ENCODE data around the gene MT3.

Gene MT3

DNA sequence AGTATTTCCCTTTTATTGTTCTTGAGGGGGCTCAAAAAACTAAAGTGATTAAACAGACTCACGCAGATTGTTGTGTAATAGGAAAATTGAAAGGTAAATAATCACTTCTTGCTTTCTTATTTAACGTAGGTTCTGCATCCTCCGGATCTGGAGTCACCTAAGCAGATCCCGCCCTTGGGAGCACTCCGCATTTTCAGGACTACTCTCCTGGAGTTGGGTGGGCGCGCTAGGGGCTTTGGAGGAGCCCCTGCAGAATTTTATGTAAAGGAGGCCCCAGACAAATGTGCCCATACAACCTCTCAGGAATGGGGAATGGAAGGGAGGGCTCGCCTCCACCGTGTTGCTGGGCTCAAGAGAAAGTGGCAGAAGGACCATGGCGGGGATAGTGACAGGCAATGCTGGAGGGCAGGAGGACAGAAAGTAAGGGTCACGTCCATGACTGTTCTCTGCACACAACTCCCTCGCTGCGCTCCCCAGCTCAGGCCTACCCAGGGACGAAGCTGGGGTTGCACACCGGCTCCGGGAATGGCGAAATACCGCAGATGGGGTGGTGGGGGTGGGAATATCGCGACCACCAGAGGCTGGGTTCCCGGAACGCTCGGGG, 27.4 kb downstream of the MT3 start:
- Histone ChIP-seq H3K9me3 (ENCODE audit: control insufficient read depth, insufficient read depth, low read depth, low read length) (no peaks in the 10 kb centered on the region), H3K4me3 (ENCODE audit: low read depth, low read length) (no peak overlapping the region), H3K36me3 (ENCODE audit: control insufficient read depth in 2 of 2, insufficient read depth in 1 of 2, low read length in 2 of 2) (no peaks in the 10 kb centered on the region), H3K4me1 (ENCODE audit: control insufficient read depth, insufficient read depth, low read length) (no peaks in the 10 kb centered on the region), H3K27ac (ENCODE audit: extremely low read depth, low read depth, low read length) (no peak overlapping the region)
- TF ChIP-seq ZNF354C (tag by site-specific recombination; IDR thresholded peaks at IDR 0.05; ENCODE audit: borderline replicate concordance, low read depth) = no peak
- POLR2A ChIA-PET = no interaction called here
- CTCF ChIA-PET = no interaction called here

DNA sequence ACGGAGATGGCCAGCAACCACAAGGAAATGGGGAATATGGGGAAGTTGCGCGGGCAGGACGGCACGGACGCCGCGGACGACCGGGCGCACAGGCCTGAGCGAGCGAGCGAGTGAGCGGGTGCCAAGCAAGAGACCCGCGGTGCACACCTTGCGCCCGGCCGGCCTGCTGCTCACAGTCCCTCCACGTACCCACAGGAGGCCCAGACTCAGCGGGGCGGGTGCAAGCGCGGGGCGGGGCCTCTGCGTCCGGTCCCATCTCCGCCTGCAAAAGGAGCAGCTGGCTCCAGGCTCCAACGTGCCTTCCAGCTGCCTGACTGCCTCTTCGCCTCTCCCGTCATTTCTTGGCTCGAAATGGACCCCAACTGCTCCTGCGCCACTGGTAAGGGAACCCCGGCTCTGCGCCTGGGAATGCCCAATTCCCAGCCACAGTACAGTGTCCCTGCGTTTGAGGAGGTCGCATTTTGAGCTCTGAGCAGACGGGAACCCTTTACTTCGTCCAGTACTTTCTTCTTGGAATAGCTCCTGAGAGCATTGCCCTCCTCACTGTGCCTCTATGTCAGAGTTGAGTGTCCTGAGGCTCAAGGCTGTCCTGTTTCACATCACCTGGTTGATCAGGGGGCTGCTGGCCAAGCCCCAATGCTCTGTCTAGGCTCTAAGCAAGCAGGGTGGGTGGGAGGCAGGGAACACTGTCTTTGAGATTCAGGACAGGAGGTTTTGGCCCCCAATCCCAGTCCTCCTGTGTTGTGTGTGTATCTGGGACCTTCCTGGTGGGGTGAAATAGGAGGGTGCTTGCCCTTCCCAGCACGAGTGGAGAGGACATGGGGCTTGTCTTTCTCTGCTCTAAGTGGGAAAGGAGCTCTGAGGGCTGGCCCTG, 28.1 kb downstream of the MT3 start:
- H3K27ac ChIP-seq (ENCODE audit: extremely low read depth, low read depth, low read length) = no peak overlapping the region
- H3K36me3 ChIP-seq (ENCODE audit: control insufficient read depth in 2 of 2, insufficient read depth in 1 of 2, low read length in 2 of 2) = no peaks in the 10 kb centered on the region
- ChIA-PET POLR2A (interaction anchor here (1.4 kb wide), 1 partner anchor 8 kb away, joined by 3 read pairs; no protein-coding TSS in a partner anchor), CTCF (interaction anchor here (0.5 to 0.6 kb wide), 2 partner anchors 9 to 51 kb away, joined by 3 to 4 read pairs; no protein-coding TSS in a partner anchor)
- no peaks in the 10 kb centered on the region for H3K4me1 ChIP-seq (ENCODE audit: control insufficient read depth, insufficient read depth, low read length)
- TF ChIP-seq ZNF791 (tag by site-specific recombination; IDR thresholded peaks at IDR 0.05) = no peak
- no peak for TF ChIP-seq ZNF114 (tag by site-specific recombination; IDR thresholded peaks at IDR 0.05)
- TF ChIP-seq KLF10 (tag by site-specific recombination; IDR thresholded peaks at IDR 0.05) = no peak
- no peak for TF ChIP-seq TRIM28 (IDR thresholded peaks at IDR 0.05; ENCODE audit: borderline replicate concordance, low read length)
- TF ChIP-seq ZNF660 (tag by site-specific recombination; IDR thresholded peaks at IDR 0.05) = no peak
- TF ChIP-seq HOXA7 (CRISPR knock-in tag; IDR thresholded peaks at IDR 0.05; ENCODE audit: borderline replicate concordance) = no peak
- TF ChIP-seq, protein P1, sequence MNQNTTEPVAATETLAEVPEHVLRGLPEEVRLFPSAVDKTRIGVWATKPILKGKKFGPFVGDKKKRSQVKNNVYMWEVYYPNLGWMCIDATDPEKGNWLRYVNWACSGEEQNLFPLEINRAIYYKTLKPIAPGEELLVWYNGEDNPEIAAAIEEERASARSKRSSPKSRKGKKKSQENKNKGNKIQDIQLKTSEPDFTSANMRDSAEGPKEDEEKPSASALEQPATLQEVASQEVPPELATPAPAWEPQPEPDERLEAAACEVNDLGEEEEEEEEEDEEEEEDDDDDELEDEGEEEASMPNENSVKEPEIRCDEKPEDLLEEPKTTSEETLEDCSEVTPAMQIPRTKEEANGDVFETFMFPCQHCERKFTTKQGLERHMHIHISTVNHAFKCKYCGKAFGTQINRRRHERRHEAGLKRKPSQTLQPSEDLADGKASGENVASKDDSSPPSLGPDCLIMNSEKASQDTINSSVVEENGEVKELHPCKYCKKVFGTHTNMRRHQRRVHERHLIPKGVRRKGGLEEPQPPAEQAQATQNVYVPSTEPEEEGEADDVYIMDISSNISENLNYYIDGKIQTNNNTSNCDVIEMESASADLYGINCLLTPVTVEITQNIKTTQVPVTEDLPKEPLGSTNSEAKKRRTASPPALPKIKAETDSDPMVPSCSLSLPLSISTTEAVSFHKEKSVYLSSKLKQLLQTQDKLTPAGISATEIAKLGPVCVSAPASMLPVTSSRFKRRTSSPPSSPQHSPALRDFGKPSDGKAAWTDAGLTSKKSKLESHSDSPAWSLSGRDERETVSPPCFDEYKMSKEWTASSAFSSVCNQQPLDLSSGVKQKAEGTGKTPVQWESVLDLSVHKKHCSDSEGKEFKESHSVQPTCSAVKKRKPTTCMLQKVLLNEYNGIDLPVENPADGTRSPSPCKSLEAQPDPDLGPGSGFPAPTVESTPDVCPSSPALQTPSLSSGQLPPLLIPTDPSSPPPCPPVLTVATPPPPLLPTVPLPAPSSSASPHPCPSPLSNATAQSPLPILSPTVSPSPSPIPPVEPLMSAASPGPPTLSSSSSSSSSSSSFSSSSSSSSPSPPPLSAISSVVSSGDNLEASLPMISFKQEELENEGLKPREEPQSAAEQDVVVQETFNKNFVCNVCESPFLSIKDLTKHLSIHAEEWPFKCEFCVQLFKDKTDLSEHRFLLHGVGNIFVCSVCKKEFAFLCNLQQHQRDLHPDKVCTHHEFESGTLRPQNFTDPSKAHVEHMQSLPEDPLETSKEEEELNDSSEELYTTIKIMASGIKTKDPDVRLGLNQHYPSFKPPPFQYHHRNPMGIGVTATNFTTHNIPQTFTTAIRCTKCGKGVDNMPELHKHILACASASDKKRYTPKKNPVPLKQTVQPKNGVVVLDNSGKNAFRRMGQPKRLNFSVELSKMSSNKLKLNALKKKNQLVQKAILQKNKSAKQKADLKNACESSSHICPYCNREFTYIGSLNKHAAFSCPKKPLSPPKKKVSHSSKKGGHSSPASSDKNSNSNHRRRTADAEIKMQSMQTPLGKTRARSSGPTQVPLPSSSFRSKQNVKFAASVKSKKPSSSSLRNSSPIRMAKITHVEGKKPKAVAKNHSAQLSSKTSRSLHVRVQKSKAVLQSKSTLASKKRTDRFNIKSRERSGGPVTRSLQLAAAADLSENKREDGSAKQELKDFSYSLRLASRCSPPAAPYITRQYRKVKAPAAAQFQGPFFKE (tag by site-specific recombination; IDR thresholded peaks at IDR 0.05; ENCODE audit: borderline replicate concordance) = no peak
- no peaks in the 10 kb centered on the region for H3K9me3 ChIP-seq (ENCODE audit: control insufficient read depth, insufficient read depth, low read depth, low read length)
- H3K4me3 ChIP-seq (ENCODE audit: low read depth, low read length) = no peak overlapping the region

DNA sequence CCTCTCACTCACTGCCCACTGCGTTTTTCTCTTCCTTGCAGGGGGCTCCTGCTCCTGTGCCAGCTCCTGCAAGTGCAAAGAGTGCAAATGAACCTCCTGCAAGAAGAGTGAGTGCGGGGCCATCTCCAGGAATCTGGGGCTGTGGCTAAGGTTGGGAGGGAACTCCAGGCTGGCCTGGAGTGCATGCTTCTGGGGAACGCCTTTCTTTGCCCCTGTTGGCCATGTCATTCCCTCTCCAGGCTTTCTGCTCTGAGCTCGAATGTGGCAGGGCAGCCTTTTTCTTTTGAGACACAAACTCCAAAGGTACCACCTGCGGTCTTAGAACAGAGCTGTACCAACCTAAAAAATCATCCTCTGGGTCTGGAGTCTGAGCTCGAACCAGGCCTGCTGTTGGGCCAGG, 28.8 kb downstream of the MT3 start:
- POLR2A ChIA-PET = interaction anchor here (1.4 kb wide), 1 partner anchor 9 kb away, joined by 3 read pairs; no protein-coding TSS in a partner anchor
- Histone ChIP-seq H3K9me3 (ENCODE audit: control insufficient read depth, insufficient read depth, low read depth, low read length) (no peaks in the 10 kb centered on the region), H3K4me3 (ENCODE audit: low read depth, low read length) (no peak overlapping the region), H3K36me3 (ENCODE audit: control insufficient read depth in 2 of 2, insufficient read depth in 1 of 2, low read length in 2 of 2) (no peaks in the 10 kb centered on the region), H3K27ac (ENCODE audit: extremely low read depth, low read depth, low read length) (no peak overlapping the region), H3K4me1 (ENCODE audit: control insufficient read depth, insufficient read depth, low read length) (no peaks in the 10 kb centered on the region)
- CTCF ChIA-PET = interaction anchor here (0.6 kb wide), 1 partner anchor 8 kb away, joined by 4 read pairs; no protein-coding TSS in a partner anchor
- no peak for TF ChIP-seq ZNF830 (tag by site-specific recombination; IDR thresholded peaks at IDR 0.05; ENCODE audit: low read depth)
- no peak for TF ChIP-seq ZNF169 (tag by site-specific recombination; IDR thresholded peaks at IDR 0.05)
- no peak for TF ChIP-seq ZNF677 (tag by site-specific recombination; IDR thresholded peaks at IDR 0.05)
- no peak for TF ChIP-seq ZNF549 (tag by site-specific recombination; IDR thresholded peaks at IDR 0.05)
- TF ChIP-seq, protein P2, sequence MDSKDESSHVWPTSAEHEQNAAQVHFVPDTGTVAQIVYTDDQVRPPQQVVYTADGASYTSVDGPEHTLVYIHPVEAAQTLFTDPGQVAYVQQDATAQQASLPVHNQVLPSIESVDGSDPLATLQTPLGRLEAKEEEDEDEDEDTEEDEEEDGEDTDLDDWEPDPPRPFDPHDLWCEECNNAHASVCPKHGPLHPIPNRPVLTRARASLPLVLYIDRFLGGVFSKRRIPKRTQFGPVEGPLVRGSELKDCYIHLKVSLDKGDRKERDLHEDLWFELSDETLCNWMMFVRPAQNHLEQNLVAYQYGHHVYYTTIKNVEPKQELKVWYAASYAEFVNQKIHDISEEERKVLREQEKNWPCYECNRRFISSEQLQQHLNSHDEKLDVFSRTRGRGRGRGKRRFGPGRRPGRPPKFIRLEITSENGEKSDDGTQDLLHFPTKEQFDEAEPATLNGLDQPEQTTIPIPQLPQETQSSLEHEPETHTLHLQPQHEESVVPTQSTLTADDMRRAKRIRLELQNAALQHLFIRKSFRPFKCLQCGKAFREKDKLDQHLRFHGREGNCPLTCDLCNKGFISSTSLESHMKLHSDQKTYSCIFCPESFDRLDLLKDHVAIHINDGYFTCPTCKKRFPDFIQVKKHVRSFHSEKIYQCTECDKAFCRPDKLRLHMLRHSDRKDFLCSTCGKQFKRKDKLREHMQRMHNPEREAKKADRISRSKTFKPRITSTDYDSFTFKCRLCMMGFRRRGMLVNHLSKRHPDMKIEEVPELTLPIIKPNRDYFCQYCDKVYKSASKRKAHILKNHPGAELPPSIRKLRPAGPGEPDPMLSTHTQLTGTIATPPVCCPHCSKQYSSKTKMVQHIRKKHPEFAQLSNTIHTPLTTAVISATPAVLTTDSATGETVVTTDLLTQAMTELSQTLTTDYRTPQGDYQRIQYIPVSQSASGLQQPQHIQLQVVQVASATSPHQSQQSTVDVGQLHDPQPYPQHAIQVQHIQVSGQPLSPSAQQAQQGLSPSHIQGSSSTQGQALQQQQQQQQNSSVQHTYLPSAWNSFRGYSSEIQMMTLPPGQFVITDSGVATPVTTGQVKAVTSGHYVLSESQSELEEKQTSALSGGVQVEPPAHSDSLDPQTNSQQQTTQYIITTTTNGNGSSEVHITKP (tag by site-specific recombination; IDR thresholded peaks at IDR 0.05) = no peak
- TF ChIP-seq, protein P3, sequence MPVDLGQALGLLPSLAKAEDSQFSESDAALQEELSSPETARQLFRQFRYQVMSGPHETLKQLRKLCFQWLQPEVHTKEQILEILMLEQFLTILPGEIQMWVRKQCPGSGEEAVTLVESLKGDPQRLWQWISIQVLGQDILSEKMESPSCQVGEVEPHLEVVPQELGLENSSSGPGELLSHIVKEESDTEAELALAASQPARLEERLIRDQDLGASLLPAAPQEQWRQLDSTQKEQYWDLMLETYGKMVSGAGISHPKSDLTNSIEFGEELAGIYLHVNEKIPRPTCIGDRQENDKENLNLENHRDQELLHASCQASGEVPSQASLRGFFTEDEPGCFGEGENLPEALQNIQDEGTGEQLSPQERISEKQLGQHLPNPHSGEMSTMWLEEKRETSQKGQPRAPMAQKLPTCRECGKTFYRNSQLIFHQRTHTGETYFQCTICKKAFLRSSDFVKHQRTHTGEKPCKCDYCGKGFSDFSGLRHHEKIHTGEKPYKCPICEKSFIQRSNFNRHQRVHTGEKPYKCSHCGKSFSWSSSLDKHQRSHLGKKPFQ (tag by site-specific recombination; IDR thresholded peaks at IDR 0.05) = no peak
- TF ChIP-seq ZNF335 (tag by site-specific recombination; conservative IDR thresholded peaks at IDR 0.05) = no peak
- no peak for TF ChIP-seq MEIS1 (CRISPR knock-in tag; IDR thresholded peaks at IDR 0.05; ENCODE audit: borderline replicate concordance)
- TF ChIP-seq ZNF311 (tag by site-specific recombination; IDR thresholded peaks at IDR 0.05; ENCODE audit: borderline replicate concordance) = no peak
- TF ChIP-seq GLI2 (tag by site-specific recombination; IDR thresholded peaks at IDR 0.05; ENCODE audit: borderline replicate concordance, low read depth) = no peak

All from HEK293 (cell line).